ENCODE results near the gene SCIN. TPM values are rescaled to one million over a fixed set of nuclear protein-coding genes. Genes with fewer than 3 reads are reported as not detected.

The SCIN gene
- total RNA-seq, 1 experiment from 2014 or later, result not detected

DNA sequence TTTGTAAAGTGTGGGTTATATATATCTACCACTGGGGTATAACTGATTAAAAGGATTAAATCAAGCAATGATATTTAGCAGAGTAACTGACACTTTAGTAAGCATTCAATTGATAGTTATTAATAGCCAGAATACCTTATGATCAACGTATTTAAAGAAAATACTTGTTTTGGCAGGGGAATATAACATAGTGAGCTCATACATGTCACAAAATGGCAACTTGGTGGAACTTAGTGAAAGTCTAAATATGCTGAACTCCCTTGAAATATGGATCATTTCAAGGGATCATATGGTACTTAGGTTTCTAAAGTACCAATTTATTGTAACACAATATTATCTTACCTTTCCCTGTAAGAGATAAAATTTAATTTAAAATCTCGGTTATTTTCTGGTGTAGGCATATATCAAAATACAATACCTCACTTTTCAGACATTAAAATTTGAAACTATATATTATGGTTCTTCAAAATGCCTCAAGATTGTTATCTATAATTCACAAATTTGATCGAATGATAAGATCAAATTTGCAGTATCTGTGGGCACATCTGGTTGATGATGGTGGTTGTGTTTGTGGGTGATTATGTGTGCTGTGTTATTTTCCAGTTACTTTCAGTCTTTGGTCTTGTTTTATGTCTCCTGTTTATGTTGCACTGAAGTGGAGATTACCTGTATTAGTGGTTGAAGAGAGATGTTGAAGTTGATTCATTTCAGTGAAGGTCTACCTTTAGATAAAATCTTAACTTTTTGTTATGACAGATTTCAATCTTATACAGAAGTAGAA lies 122.1 kb downstream of the SCIN start:
- ChIA-PET CTCF (interaction anchor here (1.4 kb wide), 1 partner anchor 424 kb away, joined by 5 read pairs; no protein-coding TSS in a partner anchor), POLR2A (interaction anchor here (0.8 to 6.8 kb wide), 7 partner anchors 9 to 423 kb away, joined by 4 to 159 read pairs (median 7); no protein-coding TSS in a partner anchor)
- Mint-ChIP-seq H3K27me3 (ENCODE audit: insufficient read depth, unreplicated experiment) (no peaks in the 10 kb centered on the region), H3K4me3 (ENCODE audit: unreplicated experiment) (no peak overlapping the region), H3K4me1 (ENCODE audit: insufficient read depth, unreplicated experiment) (peaks cover 27% of the 10 kb centered on the region), H3K9me3 (ENCODE audit: unreplicated experiment) (no peaks in the 10 kb centered on the region), H3K36me3 (ENCODE audit: insufficient read depth, unreplicated experiment) (peaks cover 30% of the 10 kb centered on the region), H3K27ac (ENCODE audit: low read depth, unreplicated experiment) (peak overlapping the region; percentile 46)
- BruUV-seq (replicated peaks), result no TSS peak
- intact Hi-C loops (cut with micrococcal nuclease), result loop anchor here (10.0 kb wide), 1 partner anchor 112 kb away; no protein-coding TSS in a partner anchor
- no peak for TF ChIP-seq CTCF (IDR thresholded peaks at IDR 0.05; ENCODE audit: unreplicated experiment)
- no peak for DNase-seq (ENCODE audit: unreplicated experiment)

- Mint-ChIP-seq H3K4me3 (ENCODE audit: unreplicated experiment) (no peak overlapping the region), H3K9me3 (ENCODE audit: unreplicated experiment) (no peaks in the 10 kb centered on the region), H3K27me3 (ENCODE audit: insufficient read depth, unreplicated experiment) (no peaks in the 10 kb centered on the region), H3K27ac (ENCODE audit: low read depth, unreplicated experiment) (peak overlapping the region; percentile 57), H3K4me1 (ENCODE audit: insufficient read depth, unreplicated experiment) (peaks cover 27% of the 10 kb centered on the region), H3K36me3 (ENCODE audit: insufficient read depth, unreplicated experiment) (peaks cover 21% of the 10 kb centered on the region)
- intact Hi-C loops (cut with micrococcal nuclease), result loop anchor here (10.0 kb wide), 1 partner anchor 110 kb away; no protein-coding TSS in a partner anchor
- BruUV-seq (replicated peaks), result no TSS peak
- ChIA-PET POLR2A (interaction anchor here (0.6 to 6.3 kb wide), 5 partner anchors 12 to 297 kb away, joined by 3 to 44 read pairs (median 3); no protein-coding TSS in a partner anchor), CTCF (interaction anchor here (1.3 kb wide), 1 partner anchor 8 kb away, joined by 3 read pairs; the partner anchor contains the start of gene ARL4A)
- TF ChIP-seq CTCF (IDR thresholded peaks at IDR 0.05; ENCODE audit: unreplicated experiment), result no peak
- DNase-seq (ENCODE audit: unreplicated experiment), result no peak
Observed at GRCh38 chr7:12694817-12695216, 124.3 kb downstream of the SCIN start.

DNA sequence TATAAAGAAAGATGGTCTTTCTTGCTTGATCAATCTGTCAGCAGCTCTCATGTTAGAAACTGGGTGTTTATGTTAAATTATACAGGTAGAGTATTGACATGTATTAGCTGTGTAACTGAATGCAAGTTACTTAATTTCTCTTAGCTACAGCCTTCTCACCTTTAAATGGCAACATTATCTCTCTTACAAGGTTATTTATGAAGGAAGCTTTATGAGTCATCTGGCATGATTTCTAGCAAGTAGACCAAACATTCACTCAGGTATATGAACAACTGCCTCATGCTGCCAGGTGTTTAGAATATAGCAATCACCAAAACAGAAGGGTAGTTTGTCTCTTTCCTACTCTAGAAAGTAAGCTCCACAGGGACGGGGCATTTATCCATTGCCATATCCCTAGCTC lies 125.4 kb downstream of the SCIN start:
- no TSS peak for BruUV-seq (replicated peaks)
- Mint-ChIP-seq H3K4me1 (ENCODE audit: insufficient read depth, unreplicated experiment) (peaks cover 27% of the 10 kb centered on the region), H3K27me3 (ENCODE audit: insufficient read depth, unreplicated experiment) (no peaks in the 10 kb centered on the region), H3K9me3 (ENCODE audit: unreplicated experiment) (no peaks in the 10 kb centered on the region), H3K27ac (ENCODE audit: low read depth, unreplicated experiment) (peak overlapping the region; percentile 79), H3K4me3 (ENCODE audit: unreplicated experiment) (no peak overlapping the region), H3K36me3 (ENCODE audit: insufficient read depth, unreplicated experiment) (peaks cover 15% of the 10 kb centered on the region)
- ChIA-PET CTCF (interaction anchor here (0.6 to 1.7 kb wide), 3 partner anchors 9 to 22 kb away, joined by 3 to 16 read pairs (median 4); partner anchors contain the start of gene ARL4A), POLR2A (interaction anchor here (0.6 to 6.3 kb wide), 17 partner anchors 8 to 381 kb away, joined by 3 to 44 read pairs (median 4); partner anchors contain the start of gene ARL4A)
- no peak for TF ChIP-seq CTCF (IDR thresholded peaks at IDR 0.05; ENCODE audit: unreplicated experiment)
- DNase-seq (ENCODE audit: unreplicated experiment), result peak; percentile 68
- intact Hi-C loops (cut with micrococcal nuclease), result loop anchor here (10.0 kb wide), 1 partner anchor 109 kb away; no protein-coding TSS in a partner anchor

DNA sequence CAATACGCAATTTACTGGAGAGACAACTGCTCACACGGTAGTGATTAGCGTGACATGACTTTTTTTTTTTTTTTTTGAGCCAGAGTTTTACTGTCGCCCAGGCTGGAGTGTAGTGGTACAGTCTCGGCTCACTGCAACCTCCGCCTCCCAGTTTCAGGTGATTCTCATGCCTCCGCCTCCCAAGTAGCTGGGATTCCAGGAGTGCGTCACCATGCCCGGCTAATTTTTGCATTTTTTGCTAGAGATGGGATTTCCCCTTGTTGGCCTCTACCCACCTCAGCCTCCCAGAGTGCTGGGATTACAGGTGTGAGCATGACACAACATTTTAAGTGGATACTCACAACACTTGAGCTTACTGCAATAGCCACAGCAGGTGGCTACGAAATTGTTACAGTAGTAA lies 128.8 kb downstream of the SCIN start:
- Mint-ChIP-seq H3K36me3 (ENCODE audit: insufficient read depth, unreplicated experiment) (peaks cover 16% of the 10 kb centered on the region), H3K27ac (ENCODE audit: low read depth, unreplicated experiment) (no peak overlapping the region), H3K4me1 (ENCODE audit: insufficient read depth, unreplicated experiment) (peaks cover 16% of the 10 kb centered on the region), H3K9me3 (ENCODE audit: unreplicated experiment) (peaks cover 8% of the 10 kb centered on the region), H3K4me3 (ENCODE audit: unreplicated experiment) (no peak overlapping the region), H3K27me3 (ENCODE audit: insufficient read depth, unreplicated experiment) (no peaks in the 10 kb centered on the region)
- ChIA-PET POLR2A (interaction anchor here (6.3 kb wide), 1 partner anchor 15 kb away, joined by 44 read pairs; no protein-coding TSS in a partner anchor), CTCF (interaction anchor here (1.1 kb wide), 1 partner anchor 11 kb away, joined by 7 read pairs; no protein-coding TSS in a partner anchor)
- TF ChIP-seq CTCF (IDR thresholded peaks at IDR 0.05; ENCODE audit: unreplicated experiment), result no peak
- BruUV-seq (replicated peaks), result no TSS peak
- DNase-seq (ENCODE audit: unreplicated experiment), result no peak
- intact Hi-C loops (cut with micrococcal nuclease), result loop anchor here (10.0 kb wide), 1 partner anchor 106 kb away; no protein-coding TSS in a partner anchor

Data from MCF 10A (cell line).